Measurements from ENCODE around the gene SPATA6L.

GRCh38 chr9:4657426-4658159 is 8.7 kb downstream of the SPATA6L start:
- TF ChIP-seq YY1 (IDR thresholded peaks at IDR 0.05; ENCODE audit: insufficient read depth, insufficient read length) (no peak), ZNF274 (IDR thresholded peaks at IDR 0.05; ENCODE audit: low read depth, low read length) (no peak)
